Endothelial cell (in vitro differentiated cells): ENCODE data around the gene MMP27. TPM values are rescaled to one million over a fixed set of nuclear protein-coding genes. Genes with fewer than 3 reads are reported as not detected.

Experiments used
- DNase-seq: peaks from one replicate; pipeline ENCODE4 v3.0.0; 2021; ENCODE audit warnings: low spot score
- H3K27ac Mint-ChIP-seq: one replicate; pipeline ENCODE4 v1.8.0; 2021; ENCODE audit warnings: mixed read lengths, inconsistent platforms; ENCODE audit not compliant: unreplicated experiment
- H3K27me3 Mint-ChIP-seq: one replicate; pipeline ENCODE4 v1.8.0; 2021; ENCODE audit warnings: mild to moderate bottlenecking, moderate library complexity, mixed read lengths, inconsistent platforms; ENCODE audit not compliant: unreplicated experiment
- H3K36me3 Mint-ChIP-seq: one replicate; pipeline ENCODE4 v1.8.0; 2021; ENCODE audit warnings: mild to moderate bottlenecking, low read depth, mixed read lengths, inconsistent platforms; ENCODE audit not compliant: unreplicated experiment
- H3K4me1 Mint-ChIP-seq: one replicate; pipeline ENCODE4 v1.8.0; 2021; ENCODE audit warnings: mild to moderate bottlenecking, mixed read lengths, inconsistent platforms; ENCODE audit not compliant: unreplicated experiment
- H3K4me3 Mint-ChIP-seq: one replicate; pipeline ENCODE4 v1.8.0; 2021; ENCODE audit warnings: mild to moderate bottlenecking, mixed read lengths, inconsistent platforms; ENCODE audit not compliant: unreplicated experiment
- H3K9me3 Mint-ChIP-seq: one replicate; pipeline ENCODE4 v1.8.0; 2021; ENCODE audit warnings: mixed read lengths, inconsistent platforms; ENCODE audit not compliant: unreplicated experiment
- CTCF ChIP-seq: fragments of 200-600 bp; sonication (generic); IDR thresholded peaks from one replicate; pipeline ENCODE4 v1.5.0; 2021; ENCODE audit warnings: antibody characterized with exemption; ENCODE audit not compliant: unreplicated experiment
- total RNA-seq: library from RNA; stranded (reverse); fragmentation: NEBNext Ultra II Directional; extraction: Animal tissue kit (Norgen Biotek cat#: 25700); gene quantifications from one replicate; pipeline ENCODE4 v1.2.1, GENCODE V29; 2021; ENCODE audit not compliant: unreplicated experiment

The MMP27 gene
- total RNA-seq, 1 donor from 2014 or later: not detected

- TF ChIP-seq CTCF: no peak
- peaks cover 5% of the 10 kb centered on the region for H3K4me1 Mint-ChIP-seq
- H3K4me3 Mint-ChIP-seq: no peak within 1 kb of the TSS
- H3K36me3 Mint-ChIP-seq: peaks cover 6% of the 10 kb centered on the region
- no peaks in the 10 kb centered on the region for H3K9me3 Mint-ChIP-seq
- no peak within 1 kb of the TSS for H3K27ac Mint-ChIP-seq
- H3K27me3 Mint-ChIP-seq: peaks cover 3% of the 10 kb centered on the region
- no peak for DNase-seq
Measured at GRCh38 chr11:102724904-102725500, 19.4 kb upstream of the MMP27 start, which contains the start of gene MMP8. MMP8 (minus strand) TSS chr11:102724954; CDS start chr11:102724855, 99 bp downstream.

- Mint-ChIP-seq H3K27me3 (no peaks in the 10 kb centered on the region), H3K9me3 (no peaks in the 10 kb centered on the region), H3K27ac (no peak overlapping the region), H3K4me3 (no peak overlapping the region), H3K4me1 (no peaks in the 10 kb centered on the region), H3K36me3 (no peaks in the 10 kb centered on the region)
- no peak for DNase-seq
- no peak for TF ChIP-seq CTCF
Measured at GRCh38 chr11:102722821-102723220, 17.3 kb upstream of the MMP27 start.

GRCh38 chr11:102719620-102720277, 14.2 kb upstream of the MMP27 start:
- Mint-ChIP-seq H3K27me3 (no peaks in the 10 kb centered on the region), H3K4me1 (no peaks in the 10 kb centered on the region), H3K4me3 (no peak overlapping the region), H3K9me3 (no peaks in the 10 kb centered on the region), H3K36me3 (no peaks in the 10 kb centered on the region), H3K27ac (no peak overlapping the region)
- no peak for DNase-seq
- no peak for TF ChIP-seq CTCF

- DNase-seq: no peak
- Mint-ChIP-seq H3K27ac (no peak overlapping the region), H3K36me3 (no peaks in the 10 kb centered on the region), H3K4me3 (no peak overlapping the region), H3K27me3 (no peaks in the 10 kb centered on the region), H3K9me3 (no peaks in the 10 kb centered on the region), H3K4me1 (no peaks in the 10 kb centered on the region)
- TF ChIP-seq CTCF: no peak
Measured at GRCh38 chr11:102717280-102717679, 11.7 kb upstream of the MMP27 start.

- TF ChIP-seq CTCF: no peak
- Mint-ChIP-seq H3K4me3 (no peak overlapping the region), H3K27me3 (no peaks in the 10 kb centered on the region), H3K27ac (no peak overlapping the region), H3K36me3 (no peaks in the 10 kb centered on the region), H3K9me3 (no peaks in the 10 kb centered on the region), H3K4me1 (no peaks in the 10 kb centered on the region)
- DNase-seq: no peak
Measured at GRCh38 chr11:102716527-102716926, 11.0 kb upstream of the MMP27 start.
